ENCODE results near the gene EEF1AKMT4. TPM values are rescaled to one million over a fixed set of nuclear protein-coding genes. Genes with fewer than 3 reads are reported as not detected.
A peak's percentile ranks its signal among the peaks of the same experiment; 100 is the strongest.

EEF1AKMT4 gene
- total RNA-seq, 1 experiment from 2014 or later, result 11.6 TPM

DNA sequence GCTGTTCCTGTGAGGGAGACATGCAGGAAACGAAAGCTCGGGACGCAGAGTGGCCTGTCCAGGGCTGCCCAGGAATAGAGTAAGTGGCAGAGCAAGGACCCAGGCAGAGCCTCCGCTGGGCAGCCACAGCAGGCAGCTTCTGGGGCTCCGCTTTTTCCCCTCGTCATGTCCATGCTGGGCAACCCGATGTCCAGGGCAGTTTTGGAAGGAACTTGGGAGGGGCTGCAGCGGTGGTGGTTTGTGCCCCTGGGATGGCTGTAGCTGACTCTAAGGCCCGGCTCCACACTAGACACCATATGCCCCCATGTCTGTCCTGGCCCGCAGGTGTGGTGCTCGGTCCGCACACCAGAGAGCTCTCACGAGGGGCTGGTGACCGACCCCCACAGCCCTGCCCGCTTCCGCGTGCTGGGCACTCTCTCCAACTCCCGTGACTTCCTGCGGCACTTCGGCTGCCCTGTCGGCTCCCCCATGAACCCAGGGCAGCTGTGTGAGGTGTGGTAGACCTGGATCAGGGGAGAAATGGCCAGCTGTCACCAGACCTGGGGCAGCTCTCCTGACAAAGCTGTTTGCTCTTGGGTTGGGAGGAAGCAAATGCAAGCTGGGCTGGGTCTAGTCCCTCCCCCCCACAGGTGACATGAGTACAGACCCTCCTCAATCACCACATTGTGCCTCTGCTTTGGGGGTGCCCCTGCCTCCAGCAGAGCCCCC, 42.4 kb downstream of the EEF1AKMT4 start:
- Mint-ChIP-seq H3K36me3 (ENCODE audit: insufficient read depth, unreplicated experiment) (no peaks in the 10 kb centered on the region), H3K4me3 (ENCODE audit: low read depth, unreplicated experiment) (no peak overlapping the region), H3K4me1 (ENCODE audit: low read depth, unreplicated experiment) (no peaks in the 10 kb centered on the region), H3K9me3 (ENCODE audit: low read depth, unreplicated experiment) (no peaks in the 10 kb centered on the region), H3K27me3 (ENCODE audit: unreplicated experiment) (peaks cover 66% of the 10 kb centered on the region), H3K27ac (ENCODE audit: unreplicated experiment) (no peak overlapping the region)
- intact Hi-C loops (cut with micrococcal nuclease; ENCODE audit: unreplicated experiment), result no loop called here
- no TSS peak for BruUV-seq (replicated peaks)
- CTCF ChIA-PET, result interaction anchor here (0.5 to 0.6 kb wide), 2 partner anchors 62 to 277 kb away, joined by 3 to 4 read pairs; no protein-coding TSS in a partner anchor
- TF ChIP-seq, protein P1, sequence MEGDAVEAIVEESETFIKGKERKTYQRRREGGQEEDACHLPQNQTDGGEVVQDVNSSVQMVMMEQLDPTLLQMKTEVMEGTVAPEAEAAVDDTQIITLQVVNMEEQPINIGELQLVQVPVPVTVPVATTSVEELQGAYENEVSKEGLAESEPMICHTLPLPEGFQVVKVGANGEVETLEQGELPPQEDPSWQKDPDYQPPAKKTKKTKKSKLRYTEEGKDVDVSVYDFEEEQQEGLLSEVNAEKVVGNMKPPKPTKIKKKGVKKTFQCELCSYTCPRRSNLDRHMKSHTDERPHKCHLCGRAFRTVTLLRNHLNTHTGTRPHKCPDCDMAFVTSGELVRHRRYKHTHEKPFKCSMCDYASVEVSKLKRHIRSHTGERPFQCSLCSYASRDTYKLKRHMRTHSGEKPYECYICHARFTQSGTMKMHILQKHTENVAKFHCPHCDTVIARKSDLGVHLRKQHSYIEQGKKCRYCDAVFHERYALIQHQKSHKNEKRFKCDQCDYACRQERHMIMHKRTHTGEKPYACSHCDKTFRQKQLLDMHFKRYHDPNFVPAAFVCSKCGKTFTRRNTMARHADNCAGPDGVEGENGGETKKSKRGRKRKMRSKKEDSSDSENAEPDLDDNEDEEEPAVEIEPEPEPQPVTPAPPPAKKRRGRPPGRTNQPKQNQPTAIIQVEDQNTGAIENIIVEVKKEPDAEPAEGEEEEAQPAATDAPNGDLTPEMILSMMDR (IDR thresholded peaks at IDR 0.05; ENCODE audit: unreplicated experiment), result no peak
- no peak for DNase-seq

DNA sequence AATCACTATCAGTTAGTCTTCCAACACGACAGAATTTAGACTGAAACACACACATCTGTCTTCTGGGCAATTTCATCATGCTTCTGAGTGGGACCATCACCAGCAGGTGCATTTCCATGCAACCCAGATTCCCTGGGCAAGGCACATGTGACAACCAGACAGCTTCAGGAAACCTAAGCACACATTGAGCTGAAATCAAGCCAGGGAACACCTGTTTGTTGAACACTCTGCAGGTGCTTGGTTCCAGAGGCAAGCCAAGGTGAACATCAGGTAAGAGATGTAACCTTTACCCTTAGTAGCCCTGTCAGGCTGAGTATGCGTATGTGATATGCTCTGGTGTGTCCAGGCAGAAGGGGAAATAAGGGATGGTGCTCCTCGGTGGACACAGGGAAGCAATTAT, 46.3 kb downstream of the EEF1AKMT4 start:
- Mint-ChIP-seq H3K36me3 (ENCODE audit: insufficient read depth, unreplicated experiment) (peaks cover 36% of the 10 kb centered on the region), H3K9me3 (ENCODE audit: low read depth, unreplicated experiment) (no peaks in the 10 kb centered on the region), H3K4me3 (ENCODE audit: low read depth, unreplicated experiment) (no peak overlapping the region), H3K27me3 (ENCODE audit: unreplicated experiment) (peaks cover 65% of the 10 kb centered on the region), H3K27ac (ENCODE audit: unreplicated experiment) (no peak overlapping the region), H3K4me1 (ENCODE audit: low read depth, unreplicated experiment) (peaks cover 12% of the 10 kb centered on the region)
- intact Hi-C loops (cut with micrococcal nuclease; ENCODE audit: unreplicated experiment), result no loop called here
- no TSS peak for BruUV-seq (replicated peaks)
- TF ChIP-seq, protein P1 (IDR thresholded peaks at IDR 0.05; ENCODE audit: unreplicated experiment), result no peak
- DNase-seq, result no peak
- CTCF ChIA-PET, result no interaction called here

DNA sequence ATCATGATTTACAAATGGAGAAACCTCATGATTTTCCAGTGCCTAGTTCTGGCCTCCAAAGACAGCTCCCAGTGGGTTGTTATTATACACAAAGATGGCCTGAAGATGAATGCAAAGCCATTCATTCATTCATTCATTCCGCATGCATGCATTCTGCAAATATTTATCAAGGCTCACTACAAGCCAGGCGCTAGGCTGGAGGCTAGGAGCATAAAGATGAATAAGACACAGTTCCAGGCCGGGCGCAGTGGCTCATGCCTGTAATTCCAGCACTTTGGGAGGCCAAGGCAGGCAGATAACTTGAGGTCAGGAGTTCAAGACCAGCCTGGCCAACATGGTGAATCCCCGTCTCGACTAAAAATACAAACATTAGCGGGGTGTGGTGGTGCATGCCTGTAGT, 47.1 kb downstream of the EEF1AKMT4 start:
- intact Hi-C loops (cut with micrococcal nuclease; ENCODE audit: unreplicated experiment), result no loop called here
- TF ChIP-seq, protein P1 (IDR thresholded peaks at IDR 0.05; ENCODE audit: unreplicated experiment), result no peak
- no peaks in the 10 kb centered on the region for H3K9me3 Mint-ChIP-seq (ENCODE audit: low read depth, unreplicated experiment)
- peaks cover 44% of the 10 kb centered on the region for H3K36me3 Mint-ChIP-seq (ENCODE audit: insufficient read depth, unreplicated experiment)
- H3K4me1 Mint-ChIP-seq (ENCODE audit: low read depth, unreplicated experiment), result peaks cover 16% of the 10 kb centered on the region
- DNase-seq, result no peak
- H3K4me3 Mint-ChIP-seq (ENCODE audit: low read depth, unreplicated experiment), result peak overlapping the region; percentile 97
- H3K27me3 Mint-ChIP-seq (ENCODE audit: unreplicated experiment), result peaks cover 57% of the 10 kb centered on the region
- CTCF ChIA-PET, result no interaction called here
- no TSS peak for BruUV-seq (replicated peaks)
- H3K27ac Mint-ChIP-seq (ENCODE audit: unreplicated experiment), result no peak overlapping the region

DNA sequence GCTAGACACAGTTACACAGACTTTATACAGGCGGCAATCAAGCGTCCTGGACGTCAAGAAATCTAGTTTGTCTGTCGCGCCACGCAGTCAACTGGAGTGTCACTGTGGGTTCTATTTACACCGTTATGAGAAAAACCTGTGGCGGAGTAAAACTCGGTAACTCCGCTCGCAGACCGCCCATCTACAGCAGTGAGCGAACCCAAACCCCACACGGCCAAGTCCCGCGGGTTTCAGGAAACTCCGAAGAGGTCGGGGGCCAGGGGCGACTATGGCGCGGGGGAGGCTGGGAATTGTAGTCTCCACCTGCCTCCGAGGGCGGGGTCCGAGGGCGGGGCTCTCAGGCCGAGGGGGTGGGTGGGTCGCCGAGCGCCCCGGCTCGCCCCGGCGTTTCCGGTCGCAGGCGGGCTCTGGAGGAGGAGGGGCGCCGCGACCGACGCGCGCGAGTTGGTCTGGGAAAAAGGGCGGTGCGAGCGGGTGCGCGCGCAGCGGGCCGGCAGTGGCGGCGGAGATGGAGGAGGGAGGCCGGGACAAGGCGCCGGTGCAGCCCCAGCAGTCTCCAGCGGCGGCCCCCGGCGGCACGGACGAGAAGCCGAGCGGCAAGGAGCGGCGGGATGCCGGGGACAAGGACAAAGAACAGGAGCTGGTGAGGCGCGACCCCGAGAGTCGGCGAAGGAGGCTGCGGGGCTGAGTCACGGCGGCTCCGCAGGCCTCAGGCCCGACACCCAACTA, 49.5 kb downstream of the EEF1AKMT4 start, which contains the start of gene PSMD2:
PSMD2 (plus strand) TSS at position 483 of the 729 bp plus-strand sequence; CDS start at position 509, 26 bp downstream.
- DNase-seq, result peak; percentile 100
- intact Hi-C loops (cut with micrococcal nuclease; ENCODE audit: unreplicated experiment), result no loop called here
- Mint-ChIP-seq H3K27ac (ENCODE audit: unreplicated experiment) (peak within 1 kb of the TSS; percentile 91), H3K27me3 (ENCODE audit: unreplicated experiment) (peaks cover 34% of the 10 kb centered on the region), H3K4me3 (ENCODE audit: low read depth, unreplicated experiment) (peak within 1 kb of the TSS; percentile 97), H3K4me1 (ENCODE audit: low read depth, unreplicated experiment) (peaks cover 16% of the 10 kb centered on the region), H3K36me3 (ENCODE audit: insufficient read depth, unreplicated experiment) (peaks cover 58% of the 10 kb centered on the region), H3K9me3 (ENCODE audit: low read depth, unreplicated experiment) (no peaks in the 10 kb centered on the region)
- CTCF ChIA-PET, result interaction anchor here (0.5 to 0.9 kb wide), 3 partner anchors 21 to 100 kb away, joined by 3 to 7 read pairs (median 3); no protein-coding TSS in a partner anchor
- BruUV-seq (replicated peaks), result no TSS peak
- TF ChIP-seq, protein P1 (IDR thresholded peaks at IDR 0.05; ENCODE audit: unreplicated experiment), result no peak

Measured in Calu3 (cell line).